SH-SY5Y (cell line): Measurements from ENCODE around the gene FAP.

ENCODE experiments used
- GATA2 ChIP-seq: IDR thresholded peaks from 2 replicates; pipeline ENCODE4 v1.6.1; 2011; ENCODE audit warnings: mild to moderate bottlenecking, low read depth, low read length
- GATA3 ChIP-seq: IDR thresholded peaks from 2 replicates; pipeline ENCODE4 v1.6.1; 2011; ENCODE audit warnings: low read depth, mild to moderate bottlenecking, low read length, moderate library complexity

- no peak for TF ChIP-seq GATA2
- TF ChIP-seq GATA3: no peak
These were observed 22.6 kb upstream of the FAP start for GRCh38 chr2:162265666-162266459.
